Stimulated activated CD4-positive, alpha-beta T cell treated with anti-CD3 and anti-CD28 coated beads, Interleukin-1b, Interleukin-23, amount 100 ng/mL, for 48 hours (primary cell): ENCODE results near the gene EIF4G2.
"Not testable (repeated sequence)": the region's sequence is repeated elsewhere in the genome, so short reads cannot be mapped to it uniquely, and the experiment has no call there.

Source experiments
- DNase-seq: peaks from one replicate; pipeline ENCODE4 v3.0.0-alpha.2; 2020

EIF4G2 gene

GRCh38 chr11:10808553-10809372 is at the start of gene EIF4G2:
Gene EIF4G2, minus strand, starts transcription at chr11:10808926.
- peak; percentile 98 for DNase-seq

GRCh38 chr11:10857709-10858438 is 49.1 kb upstream of the EIF4G2 start, which contains the start of gene ZBED5:
Gene ZBED5, minus strand, starts transcription at chr11:10858053. Its CDS starts 3,108 bp downstream, at chr11:10854945.
- peak; percentile 96 for DNase-seq

GRCh38 chr11:10857459-10857708 is 48.7 kb upstream of the EIF4G2 start:
- no peak for DNase-seq

- DNase-seq = no peak
Observed at GRCh38 chr11:10856689-10857458, 48.1 kb upstream of the EIF4G2 start.

- no peak for DNase-seq
Observed at GRCh38 chr11:10855295-10855694, 46.6 kb upstream of the EIF4G2 start.

- no peak for DNase-seq
Observed at GRCh38 chr11:10847960-10848860, 39.5 kb upstream of the EIF4G2 start.

- no peak for DNase-seq
Observed at GRCh38 chr11:10846660-10847059, 37.9 kb upstream of the EIF4G2 start.

- DNase-seq = no peak
Observed at GRCh38 chr11:10845589-10845988, 36.9 kb upstream of the EIF4G2 start.

- DNase-seq = no peak
Observed at GRCh38 chr11:10844796-10845195, 36.1 kb upstream of the EIF4G2 start.

GRCh38 chr11:10844356-10844755 is 35.6 kb upstream of the EIF4G2 start:
- no peak for DNase-seq

- no peak for DNase-seq
Observed at GRCh38 chr11:10838881-10839280, 30.2 kb upstream of the EIF4G2 start.

GRCh38 chr11:10838083-10838482 is 29.4 kb upstream of the EIF4G2 start:
- no peak for DNase-seq

- not testable (repeated sequence) for DNase-seq
Observed at GRCh38 chr11:10836884-10837283, 28.2 kb upstream of the EIF4G2 start.

GRCh38 chr11:10829139-10829538 is 20.4 kb upstream of the EIF4G2 start:
- no peak for DNase-seq

- no peak for DNase-seq
Observed at GRCh38 chr11:10828402-10828801, 19.7 kb upstream of the EIF4G2 start.

GRCh38 chr11:10824888-10825287 is 16.2 kb upstream of the EIF4G2 start:
- no peak for DNase-seq

GRCh38 chr11:10823152-10823579 is 14.4 kb upstream of the EIF4G2 start:
- DNase-seq = no peak

GRCh38 chr11:10822491-10822890 is 13.8 kb upstream of the EIF4G2 start:
- DNase-seq = not testable (repeated sequence)

- DNase-seq = no peak
Observed at GRCh38 chr11:10818594-10818993, 9.9 kb upstream of the EIF4G2 start.

GRCh38 chr11:10813945-10814344 is 5.2 kb upstream of the EIF4G2 start:
- DNase-seq = no peak

GRCh38 chr11:10809373-10810160 is 841 bp upstream of the EIF4G2 start:
- DNase-seq = peak; percentile 41

- no peak for DNase-seq
Observed at GRCh38 chr11:10808235-10808552, 532 bp downstream of the EIF4G2 start.
